NCI-H2196 treated with DMSO at 0.1 percent for 48 hours (cell line): ENCODE results near the gene SYCE1L.
"Not testable (repeated sequence)": the region's sequence is repeated elsewhere in the genome, so short reads cannot be mapped to it uniquely, and the experiment has no call there.

ENCODE experiments used
- DNase-seq: peaks from one replicate; lab custom pipeline; 2025; ENCODE audit not compliant: unreplicated experiment; lab: John Stamatoyannopoulos, UW

The SYCE1L gene, protein sequence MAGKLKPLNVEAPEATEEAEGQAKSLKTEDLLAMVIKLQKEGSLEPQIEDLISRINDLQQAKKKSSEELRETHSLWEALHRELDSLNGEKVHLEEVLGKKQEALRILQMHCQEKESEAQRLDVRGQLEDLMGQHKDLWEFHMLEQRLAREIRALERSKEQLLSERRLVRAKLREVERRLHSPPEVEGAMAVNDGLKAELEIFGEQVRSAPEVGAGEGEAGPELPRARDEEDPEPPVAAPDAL

DNA sequence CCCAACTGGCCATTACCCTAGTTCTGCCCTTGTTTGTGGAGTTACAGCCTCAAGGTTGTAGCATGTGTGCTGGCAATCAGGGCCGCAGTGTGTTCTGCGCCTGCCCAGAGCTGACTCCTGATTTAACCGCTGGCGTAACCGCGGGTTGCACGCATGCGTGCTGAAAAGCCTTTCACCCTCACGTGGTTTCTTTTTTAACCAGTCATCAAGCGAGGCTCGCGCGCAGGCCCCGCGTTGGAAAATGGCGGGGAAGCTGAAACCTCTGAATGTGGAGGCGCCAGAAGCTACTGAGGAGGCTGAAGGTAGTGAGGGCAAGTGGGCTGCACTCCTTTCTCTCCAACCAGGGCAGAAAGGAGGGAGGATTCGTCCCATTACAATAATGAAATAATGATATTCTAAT lies at the start of gene SYCE1L:
SYCE1L (plus strand) TSS at position 198 of the 400 bp plus-strand sequence; CDS start at position 242, 44 bp downstream.
- no peak for DNase-seq

DNA sequence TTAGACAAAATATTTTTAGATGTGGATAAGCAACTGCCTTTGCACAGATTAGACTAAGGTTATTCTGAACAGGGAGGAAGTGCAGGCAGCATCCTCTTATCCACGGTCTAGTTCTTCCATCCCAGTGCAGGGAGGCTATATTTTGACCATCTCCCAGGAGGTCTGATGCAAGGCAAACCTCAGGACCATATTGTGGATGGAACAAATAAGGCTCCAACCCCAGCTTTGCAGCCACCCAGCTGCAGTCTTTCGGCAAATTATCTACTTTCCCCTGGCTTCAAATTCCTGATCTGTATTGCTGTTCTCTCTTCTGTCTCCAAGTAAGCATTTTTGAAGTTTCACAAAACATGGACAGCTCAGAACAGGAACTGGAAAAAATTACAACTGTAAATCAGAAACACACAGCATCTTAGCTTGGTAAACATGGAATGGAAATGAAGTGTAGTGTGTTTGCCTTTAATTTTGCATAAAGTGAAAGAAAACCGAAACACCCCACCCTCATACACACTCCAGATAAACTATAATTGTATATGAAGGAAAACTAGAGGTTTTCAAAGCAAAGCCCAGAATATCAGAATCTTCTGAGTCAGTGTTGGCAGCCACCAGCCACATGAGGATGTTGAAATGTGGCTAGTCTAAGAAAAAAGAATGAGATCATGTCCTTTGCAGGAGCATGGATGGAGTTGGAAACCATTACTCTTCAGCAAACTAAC lies 41.7 kb upstream of the SYCE1L start:
- no peak for DNase-seq

DNA sequence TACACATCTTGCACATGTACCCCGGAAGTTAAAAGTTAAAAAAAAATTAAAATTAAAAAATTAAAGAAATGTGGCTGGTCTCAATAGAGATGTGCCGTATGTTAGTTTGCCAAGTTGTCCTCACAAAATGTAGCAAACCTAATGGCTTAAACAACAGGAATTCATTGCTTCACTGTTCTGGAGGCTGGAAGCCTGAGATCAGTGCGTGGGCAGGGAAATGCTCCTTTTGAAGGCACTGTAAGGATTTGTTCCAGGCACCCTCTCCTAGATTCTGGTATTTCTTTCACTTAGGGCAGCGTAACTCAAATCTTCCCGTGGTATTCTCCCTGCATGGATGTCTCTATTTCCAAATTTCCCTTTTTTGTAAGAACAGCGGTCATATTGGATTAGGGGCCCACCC lies 40.9 kb upstream of the SYCE1L start:
- DNase-seq, result no peak

DNA sequence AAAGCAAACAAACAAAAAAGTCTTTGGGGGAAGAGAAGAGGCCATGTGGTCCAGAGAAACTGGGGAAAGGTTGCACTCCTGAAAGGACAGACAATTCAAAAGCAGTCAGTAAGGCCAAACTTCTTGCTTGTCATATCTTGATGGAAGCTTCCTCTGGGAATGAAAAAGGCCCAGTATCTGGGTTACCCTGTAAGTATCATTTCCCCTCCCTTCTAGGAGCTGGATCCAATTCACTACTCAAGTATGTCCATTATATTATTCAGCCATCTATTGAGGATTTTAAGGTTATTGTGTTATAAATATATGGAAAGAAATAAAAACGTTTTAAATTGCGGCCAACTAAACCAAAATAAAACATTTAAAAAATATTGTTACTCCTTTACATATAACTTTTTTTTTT lies 34.2 kb upstream of the SYCE1L start:
- no peak for DNase-seq

DNA sequence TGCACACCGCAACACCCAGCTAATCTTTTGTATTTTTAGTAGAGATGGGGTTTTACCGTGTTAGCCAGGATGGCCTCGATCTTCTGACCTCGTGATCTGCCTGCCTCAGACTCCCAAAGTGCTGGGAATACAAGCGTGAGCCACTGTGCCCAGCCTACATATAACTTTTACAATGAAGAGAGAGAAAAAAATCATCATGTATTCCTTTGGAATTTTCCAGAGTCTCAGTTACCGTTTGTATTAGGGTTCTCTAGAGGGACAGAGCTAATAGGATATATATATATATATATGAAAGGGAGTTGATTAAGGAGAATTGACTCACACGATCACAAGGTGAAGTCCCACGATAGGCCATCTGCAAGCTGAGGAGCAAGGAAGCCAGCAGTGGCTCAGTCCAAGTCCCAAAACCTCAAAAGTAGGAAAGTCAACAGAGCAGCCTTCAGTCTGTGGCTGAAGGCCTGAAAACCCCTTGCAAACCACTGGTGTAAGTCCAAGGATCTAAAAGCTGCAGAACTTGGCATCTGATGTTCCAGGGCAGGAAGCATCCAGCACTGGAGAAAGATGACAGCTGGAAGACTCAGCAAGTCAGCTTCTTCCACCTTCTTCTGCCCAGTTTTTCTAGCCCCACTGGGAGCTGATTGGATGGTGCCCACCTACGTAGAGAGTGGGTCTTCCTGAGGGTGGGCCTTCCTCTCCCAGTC lies 33.5 kb upstream of the SYCE1L start:
- not testable (repeated sequence) for DNase-seq

DNA sequence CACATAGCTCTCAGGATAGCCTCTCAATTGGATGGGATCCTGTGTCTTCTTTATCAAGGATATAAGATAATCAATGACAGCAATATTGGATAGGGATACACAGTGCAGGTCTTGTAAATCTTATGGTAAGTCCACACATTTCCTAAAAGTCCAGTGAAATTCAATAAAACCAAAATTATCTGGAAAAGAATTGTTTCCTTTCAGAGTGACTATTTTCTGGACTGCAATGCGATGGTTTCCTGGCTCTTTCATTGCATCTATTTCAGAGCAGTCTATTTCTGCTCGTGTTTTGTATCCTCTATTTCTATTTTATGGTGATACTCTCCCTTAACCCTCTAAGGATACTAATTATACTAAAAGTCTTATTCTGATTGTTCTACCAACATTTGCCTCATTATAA lies 32.5 kb upstream of the SYCE1L start:
- no peak for DNase-seq

DNA sequence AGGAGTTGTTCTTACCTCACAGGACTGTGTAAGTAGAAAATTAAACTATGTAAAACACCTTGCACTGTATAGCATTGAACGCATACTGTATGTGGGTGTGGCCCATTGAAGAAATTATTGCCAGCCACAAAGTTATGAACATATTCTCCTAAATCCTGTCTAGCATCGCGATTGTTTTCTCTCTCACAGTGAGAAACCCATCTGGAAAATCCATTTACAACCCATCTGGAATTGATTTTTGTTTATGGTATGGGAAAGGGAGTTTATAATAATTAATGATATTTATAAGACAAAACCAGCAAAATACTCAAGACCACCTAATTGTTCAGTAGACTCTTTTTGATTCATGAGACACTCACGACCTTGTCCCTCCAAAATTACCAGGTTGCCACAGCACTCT lies 30.3 kb upstream of the SYCE1L start:
- no peak for DNase-seq

DNA sequence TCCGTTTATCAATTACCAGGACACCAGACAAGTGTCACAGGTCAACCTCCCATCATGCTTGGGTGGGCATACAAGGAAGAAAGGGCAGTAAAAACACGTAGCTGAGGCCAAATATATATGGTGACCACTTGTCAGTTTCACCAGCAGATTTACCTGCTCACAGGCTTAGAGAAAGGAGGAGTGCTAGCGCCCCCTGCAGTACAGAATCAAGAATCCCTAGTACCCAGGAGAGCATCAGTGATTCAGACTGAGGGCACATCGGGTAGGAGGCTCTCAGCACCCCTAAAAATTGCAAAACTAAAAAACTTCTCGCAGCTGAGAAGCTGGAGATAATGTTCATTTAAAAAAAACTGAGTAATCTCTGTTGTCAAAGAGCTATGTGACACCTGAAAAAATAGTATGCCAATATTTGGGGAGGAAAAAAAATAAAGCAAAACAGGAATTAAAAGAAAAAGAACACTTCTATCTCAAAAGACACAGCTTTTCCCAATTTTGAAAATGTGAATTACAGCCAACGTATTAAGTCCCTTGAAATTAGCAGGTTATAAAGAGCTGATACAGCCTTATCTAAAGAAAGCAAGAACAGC lies 29.5 kb upstream of the SYCE1L start:
- no peak for DNase-seq

DNA sequence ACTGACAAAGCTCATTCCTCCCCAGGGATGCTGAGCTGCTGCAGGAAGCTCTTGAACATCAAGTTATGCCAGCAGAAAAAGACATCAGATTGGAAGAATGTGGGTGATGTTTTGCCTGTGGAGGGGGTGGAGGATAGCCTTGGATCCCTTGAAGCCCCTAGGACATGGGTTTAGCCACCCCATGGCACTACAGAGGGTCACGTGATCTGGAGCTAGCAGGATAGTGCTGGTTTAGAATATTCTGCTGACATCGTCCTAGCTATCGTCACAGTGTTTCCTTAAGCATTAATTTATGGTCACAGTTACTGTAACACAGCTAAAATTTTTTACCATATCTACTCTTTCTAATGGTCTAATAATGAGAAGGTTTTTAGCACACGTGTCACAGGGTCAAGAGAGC lies 28.4 kb upstream of the SYCE1L start:
- DNase-seq, result no peak

DNA sequence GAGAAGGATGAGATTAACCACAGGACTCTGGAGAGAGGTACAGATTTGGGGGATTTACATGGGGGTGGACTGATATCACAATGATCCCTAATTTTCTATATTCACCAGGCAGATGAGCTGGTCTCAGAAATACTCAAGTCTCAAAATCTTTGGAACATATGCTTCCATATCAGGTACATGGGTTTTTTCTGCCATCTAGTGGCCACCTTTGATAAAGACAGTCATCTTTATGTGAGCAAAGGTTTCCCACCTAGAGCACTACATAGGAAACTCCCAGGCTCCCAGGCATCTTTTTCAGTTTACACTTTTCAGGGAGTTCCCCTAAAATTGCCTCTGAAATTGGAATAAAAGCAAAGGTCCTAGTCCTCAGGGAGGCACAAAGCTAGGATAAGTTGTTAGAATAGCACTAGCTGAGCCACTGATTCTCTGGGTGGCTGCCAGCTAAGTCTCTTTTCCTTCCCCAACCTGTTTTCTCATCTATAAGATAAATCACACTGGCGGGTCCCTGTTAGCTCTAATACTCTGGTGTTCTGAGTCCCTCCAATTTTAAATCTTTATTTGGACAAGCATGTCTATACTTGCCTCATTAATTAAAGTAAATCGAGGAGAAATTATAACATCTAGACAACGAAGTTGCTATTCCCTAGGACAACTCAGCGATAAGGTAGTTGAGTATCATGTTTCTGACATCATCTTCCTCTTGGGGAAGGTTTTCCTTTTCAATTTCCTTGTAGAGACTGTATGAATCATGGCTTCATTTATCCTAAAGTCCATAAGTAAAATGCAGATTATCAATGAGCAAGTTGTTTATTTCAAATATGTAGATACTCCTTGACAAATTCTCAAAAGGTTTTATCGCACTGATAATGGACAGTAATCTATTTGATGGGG lies 27.2 kb upstream of the SYCE1L start:
- DNase-seq, result peak; percentile 0

DNA sequence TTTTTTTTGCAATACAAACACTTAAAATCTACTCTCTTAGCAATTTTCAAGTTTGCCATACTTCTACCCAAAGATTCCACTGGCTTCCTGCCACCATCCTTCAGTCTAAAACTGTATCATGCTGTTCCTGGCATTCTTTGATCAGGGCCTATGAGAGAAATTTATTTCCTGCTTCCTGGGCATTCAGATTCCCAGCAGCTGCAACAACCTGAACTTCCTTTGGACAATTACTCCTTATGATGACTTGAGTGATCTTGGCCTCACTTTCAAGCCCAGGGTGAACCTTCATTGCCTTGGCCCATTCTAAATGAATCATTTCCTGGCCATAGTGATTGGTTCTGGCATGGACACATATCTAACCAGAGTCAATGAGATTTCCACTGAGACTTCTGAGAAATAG lies 26.3 kb upstream of the SYCE1L start:
- DNase-seq, result no peak

DNA sequence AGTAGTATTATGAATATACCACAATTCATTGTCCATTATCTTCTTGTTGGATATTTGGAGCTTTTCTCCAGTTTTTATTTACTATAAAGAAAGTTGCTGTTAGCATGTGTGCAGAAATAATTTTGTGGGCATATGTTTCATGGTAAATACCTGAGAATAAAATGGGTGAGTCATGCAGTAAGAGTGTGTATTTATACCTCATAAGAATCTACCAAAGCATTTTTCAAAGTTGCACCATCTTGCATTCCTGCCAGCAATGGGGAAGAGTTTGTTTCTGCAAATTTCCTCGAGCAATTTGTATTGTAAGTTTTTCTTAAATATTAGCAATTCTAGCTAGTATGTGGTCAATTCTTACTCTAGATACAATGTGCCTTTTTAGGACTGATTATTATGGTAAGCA lies 16.1 kb upstream of the SYCE1L start:
- DNase-seq, result no peak

DNA sequence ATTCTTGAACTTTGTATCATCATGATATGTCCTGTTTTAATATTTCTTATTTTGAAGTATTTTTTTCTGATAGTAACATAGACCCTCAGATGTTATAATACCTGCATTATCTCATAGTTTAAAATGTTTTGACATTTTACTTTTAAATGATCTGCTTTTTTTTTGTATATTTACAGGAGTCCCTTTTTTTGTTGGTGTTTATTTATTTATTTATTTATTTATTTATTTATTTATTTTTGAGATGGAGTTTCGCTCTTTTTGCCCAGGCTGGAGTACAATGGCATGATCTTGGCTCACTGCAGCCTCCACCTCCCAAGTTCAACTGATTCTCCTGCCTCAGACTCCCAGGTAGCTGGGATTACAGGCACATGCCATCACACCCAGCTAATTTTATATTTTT lies 12.9 kb upstream of the SYCE1L start:
- not testable (repeated sequence) for DNase-seq

DNA sequence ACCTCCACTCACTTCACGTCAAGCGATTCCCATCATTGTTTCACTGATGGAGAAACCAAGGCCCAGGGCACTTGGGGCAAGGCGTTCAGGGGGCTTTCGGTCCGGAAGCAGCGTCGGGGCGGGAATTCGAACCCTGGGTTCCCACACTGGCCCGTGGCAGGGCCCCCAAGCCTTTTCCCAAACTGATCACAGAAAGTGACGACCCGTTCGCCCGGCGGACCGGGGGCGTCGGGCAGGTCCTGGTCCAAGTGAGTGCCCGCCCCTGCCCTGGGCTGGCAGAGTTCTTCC lies 9.1 kb upstream of the SYCE1L start:
- DNase-seq, result no peak

DNA sequence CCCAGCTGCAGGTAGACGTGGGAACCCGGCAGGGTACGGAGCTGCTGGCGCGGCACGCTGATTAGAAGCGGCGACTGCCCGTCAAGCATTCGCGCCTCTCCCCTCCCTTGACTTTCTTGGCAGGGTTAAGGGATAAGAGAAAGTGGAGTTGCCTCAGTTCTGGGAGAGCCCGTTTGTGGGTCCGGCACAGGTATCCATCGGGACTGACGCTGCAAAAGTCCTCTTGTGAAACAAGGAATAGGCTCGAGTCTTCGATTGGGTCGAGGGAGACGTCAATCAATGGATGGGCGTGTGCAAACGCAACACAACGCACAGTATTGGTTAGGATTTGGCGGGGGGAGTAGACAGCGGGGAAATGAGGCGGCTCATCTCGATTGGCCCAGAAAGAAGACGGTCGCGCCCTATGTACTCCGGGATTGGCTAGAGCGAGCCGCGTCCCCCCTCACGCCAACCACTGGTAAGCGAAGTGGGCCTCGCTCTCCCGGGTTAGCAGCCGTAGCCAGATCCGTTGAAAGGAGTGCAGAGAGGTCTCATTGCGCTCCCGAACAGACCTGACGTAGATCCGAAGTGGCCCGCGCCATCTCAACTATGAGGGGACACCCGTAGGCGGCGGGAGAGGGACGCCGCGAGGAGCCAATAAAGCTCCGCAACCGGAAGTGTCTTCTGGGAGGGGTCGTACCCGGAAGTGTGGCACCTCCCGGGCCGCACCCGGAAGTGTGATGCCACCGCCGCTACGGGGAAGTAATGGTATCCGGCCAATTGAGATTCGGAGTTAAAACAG lies 8.5 kb upstream of the SYCE1L start, which contains the start of gene MON1B:
MON1B (plus strand) TSS at position 713 of the 781 bp plus-strand sequence. CDS start 296 bp downstream, outside the sequence.
- peak; percentile 86 for DNase-seq

DNA sequence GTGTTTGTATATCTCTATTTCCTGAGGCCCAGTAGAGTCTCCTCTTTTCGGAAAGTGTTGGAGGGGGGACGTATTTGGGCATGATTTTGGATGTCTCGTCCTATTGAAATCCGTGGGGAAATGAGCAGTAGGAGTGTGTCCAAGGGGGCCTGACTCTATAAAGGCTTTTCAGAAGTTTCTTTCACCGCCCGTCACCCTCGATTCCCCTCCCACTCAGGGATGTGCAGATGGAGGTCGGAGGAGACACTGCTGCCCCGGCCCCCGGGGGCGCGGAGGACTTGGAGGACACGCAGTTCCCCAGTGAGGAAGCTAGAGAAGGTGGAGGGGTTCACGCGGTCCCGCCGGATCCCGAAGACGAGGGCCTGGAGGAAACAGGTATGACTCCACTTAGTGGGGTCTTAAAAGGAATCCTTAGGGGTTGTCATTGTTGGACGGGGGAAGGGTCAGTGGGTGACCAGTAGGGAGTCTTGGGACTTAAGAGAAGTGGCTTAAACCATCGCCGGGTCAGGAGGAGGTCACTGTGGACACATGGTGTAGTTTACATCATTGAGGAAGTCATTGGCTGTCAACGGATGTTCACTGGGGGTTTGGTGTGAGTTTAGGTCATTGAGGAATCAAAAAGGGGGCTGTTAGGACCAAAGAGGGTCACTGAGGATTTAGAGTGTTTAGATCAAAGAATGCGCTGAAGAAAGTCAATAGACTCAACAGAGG lies 7.8 kb upstream of the SYCE1L start:
- DNase-seq, result no peak

DNA sequence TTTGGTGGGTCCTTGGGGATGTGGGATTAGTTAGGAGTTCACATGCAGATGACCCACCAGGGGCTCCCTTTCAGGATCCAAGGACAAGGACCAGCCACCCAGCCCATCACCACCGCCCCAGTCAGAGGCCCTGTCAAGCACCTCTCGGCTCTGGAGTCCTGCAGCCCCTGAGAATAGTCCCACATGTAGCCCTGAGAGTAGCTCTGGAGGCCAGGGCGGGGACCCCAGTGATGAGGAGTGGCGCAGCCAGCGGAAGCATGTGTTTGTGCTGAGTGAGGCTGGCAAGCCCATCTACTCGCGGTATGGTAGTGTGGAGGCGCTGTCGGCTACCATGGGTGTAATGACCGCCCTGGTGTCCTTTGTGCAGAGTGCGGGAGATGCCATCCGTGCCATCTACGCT lies 5.8 kb upstream of the SYCE1L start:
- no peak for DNase-seq

DNA sequence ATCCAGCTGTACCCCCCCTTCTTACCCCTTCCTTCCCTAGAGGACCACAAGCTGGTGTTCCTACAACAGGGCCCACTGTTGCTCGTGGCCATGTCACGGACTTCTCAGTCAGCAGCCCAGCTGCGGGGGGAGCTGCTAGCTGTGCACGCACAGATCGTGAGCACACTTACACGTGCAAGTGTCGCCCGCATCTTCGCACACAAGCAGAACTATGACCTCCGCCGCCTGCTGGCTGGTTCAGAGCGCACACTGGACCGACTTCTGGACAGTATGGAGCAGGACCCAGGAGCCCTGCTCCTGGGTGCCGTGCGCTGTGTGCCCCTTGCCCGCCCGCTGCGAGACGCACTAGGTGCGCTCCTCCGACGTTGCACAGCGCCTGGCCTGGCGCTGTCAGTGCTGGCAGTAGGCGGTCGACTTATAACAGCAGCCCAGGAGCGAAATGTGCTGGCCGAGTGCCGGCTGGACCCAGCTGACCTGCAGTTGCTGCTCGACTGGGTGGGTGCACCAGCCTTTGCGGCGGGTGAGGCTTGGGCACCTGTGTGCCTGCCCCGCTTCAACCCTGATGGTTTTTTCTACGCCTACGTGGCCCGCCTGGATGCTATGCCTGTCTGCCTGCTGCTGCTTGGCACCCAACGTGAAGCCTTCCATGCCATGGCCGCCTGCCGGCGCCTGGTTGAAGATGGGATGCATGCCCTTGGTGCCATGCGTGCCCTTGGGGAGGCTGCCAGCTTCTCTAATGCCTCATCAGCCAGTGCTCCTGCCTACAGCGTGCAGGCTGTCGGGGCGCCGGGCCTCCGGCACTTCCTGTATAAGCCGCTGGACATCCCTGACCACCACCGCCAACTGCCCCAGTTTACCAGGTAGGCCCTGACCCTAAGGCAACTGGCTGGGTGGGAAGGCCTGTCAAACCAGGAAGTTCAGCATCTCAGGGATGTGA lies 4.6 kb upstream of the SYCE1L start:
- DNase-seq, result no peak
